Stimulated activated naive CD8-positive, alpha-beta T cell treated with anti-CD3 and anti-CD28 coated beads, Interleukin-15, Interleukin-2, amounts not matched to agents 100 U/mL and 50 U/mL, for 24 hours (primary cell): ENCODE results near the gene PNLIPRP3.

Experiments used
- ATAC-seq: fragments of 150-1000 bp; cut with Tn5 transposase; one replicate; pipeline ENCODE4 v1.10.0; 2021
- DNase-seq: peaks from one replicate; pipeline ENCODE4 v3.0.0; 2021

The PNLIPRP3 gene

DNA sequence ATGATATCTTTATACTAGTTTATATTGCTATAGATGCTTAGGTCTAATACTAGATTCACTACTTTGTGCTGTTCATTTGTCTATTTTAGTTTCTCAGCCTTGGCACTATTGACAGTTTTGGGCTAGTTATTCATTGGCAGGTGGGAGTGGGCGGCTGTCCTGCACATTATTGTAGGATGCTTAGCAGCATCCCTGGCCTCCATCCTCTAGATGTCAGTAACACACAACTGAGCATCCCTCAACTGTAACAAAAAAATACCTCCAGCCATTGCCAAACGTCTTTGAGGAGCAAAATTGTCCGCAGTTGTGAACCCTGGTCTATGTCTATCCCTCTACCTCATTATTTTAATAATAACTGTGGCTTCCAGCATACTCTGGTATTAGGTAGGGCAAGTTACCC, 83.7 kb downstream of the PNLIPRP3 start:
- ATAC-seq = no peak
- DNase-seq = no peak

DNA sequence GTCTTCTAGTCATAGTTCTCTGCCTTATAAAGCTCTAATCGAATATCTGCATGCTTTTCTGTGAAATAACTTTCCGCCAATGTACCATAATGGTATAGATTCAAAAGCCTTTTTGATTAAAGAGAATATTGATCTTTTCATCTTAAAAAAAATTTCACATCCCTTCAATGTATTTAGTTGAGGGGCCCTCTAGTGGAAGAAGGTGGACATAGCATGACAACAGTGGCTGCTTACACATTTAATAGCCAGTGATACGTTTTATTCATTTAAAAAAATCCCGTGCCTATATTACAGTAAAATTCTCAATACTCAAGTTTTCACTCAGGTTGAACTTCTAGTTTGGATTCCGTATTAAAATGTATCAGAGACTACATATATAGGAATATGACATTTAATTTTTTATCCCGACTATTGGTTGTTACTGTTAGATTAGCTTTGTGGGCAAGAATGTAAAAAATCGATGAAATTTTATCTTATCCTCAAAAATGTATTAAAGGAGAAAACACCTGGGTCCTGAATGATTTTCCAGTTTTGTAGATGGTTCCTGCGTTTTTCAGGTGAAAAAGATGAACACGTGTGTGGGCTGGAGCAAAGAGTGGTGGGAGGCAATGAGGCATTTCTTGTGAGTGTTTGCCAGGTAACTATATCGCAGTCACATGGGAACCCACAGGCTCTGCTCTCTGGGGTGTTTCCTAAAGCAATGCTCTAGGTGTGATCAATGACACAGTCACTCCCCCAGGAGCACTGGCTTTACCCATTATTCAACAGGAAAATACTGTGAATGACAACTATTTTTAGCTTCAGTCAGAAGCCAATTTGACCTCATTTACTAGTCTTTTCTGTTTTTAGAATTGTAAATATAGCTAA, 94.0 kb downstream of the PNLIPRP3 start:
- DNase-seq = peak; percentile 22
- no peak for ATAC-seq

DNA sequence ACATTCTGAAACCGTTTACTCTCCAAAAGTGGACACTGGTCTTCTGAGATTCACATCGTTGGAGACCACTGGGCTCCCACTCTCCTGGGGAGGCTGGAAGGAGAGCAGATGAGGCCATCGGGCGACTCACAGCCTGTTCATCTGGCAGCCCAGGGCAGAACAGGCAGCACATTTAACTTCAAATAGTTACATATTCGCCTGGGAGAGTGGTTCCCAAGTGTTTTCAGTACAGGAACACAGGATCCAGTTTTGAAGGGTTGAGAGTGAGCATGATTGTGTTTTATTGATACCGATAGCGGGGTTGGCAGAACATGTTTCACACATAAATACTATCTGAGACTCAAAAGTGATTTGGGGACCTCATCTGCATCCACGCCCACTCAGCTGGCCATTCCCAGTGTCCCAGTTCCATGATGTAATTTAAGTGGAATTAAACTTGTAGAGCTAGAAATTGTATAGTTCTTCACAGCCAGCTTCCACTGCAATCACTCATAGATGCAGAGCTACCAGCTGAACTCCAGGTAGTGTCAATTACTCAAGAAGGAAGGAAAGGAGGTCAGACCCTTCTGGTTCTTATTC, 95.2 kb downstream of the PNLIPRP3 start:
- ATAC-seq (no peak), DNase-seq (no peak)

DNA sequence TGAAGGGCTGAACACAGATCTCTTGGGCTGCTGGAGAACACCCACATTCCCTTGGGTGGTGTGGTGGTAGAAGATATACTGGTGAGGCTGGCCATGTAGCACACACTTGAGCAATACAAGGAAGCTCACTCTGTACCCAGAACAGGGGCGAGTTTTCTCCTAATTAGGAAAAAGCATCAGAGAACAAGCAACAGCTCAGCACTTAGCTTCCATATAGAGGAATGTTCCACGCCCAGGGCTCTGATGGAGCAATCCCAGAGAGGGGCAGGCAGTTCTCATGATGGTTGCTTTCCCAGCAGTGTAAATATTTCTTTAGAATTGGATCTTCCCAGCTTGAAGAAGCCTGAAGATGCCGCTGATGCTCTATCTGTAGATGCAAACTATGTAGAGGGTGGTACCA, 97.1 kb downstream of the PNLIPRP3 start:
- no peak for ATAC-seq
- no peak for DNase-seq

DNA sequence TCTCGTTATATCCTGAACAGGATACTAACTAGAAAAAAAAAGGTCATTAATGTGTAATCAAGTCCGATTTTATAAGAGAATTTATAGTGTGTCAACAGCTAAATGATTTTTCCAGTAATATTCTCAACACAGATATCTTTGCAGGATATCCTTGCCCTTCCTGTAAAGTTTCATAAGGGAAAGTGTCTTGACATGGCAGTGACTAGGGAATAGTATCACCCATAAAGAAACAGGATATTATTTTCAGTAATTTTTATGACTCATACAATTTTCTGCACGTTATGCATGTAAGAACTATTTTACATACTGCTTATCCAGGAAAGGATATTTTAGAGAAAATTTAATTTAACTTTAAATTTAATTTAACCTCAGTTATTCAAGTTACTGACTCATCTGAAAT, 98.6 kb downstream of the PNLIPRP3 start:
- ATAC-seq = no peak
- no peak for DNase-seq
